ENCODE results near the gene NIT1. TPM values are rescaled to one million over a fixed set of nuclear protein-coding genes. Genes with fewer than 3 reads are reported as not detected.

Gene NIT1
- total and polyA plus RNA-seq, 2 of the 8 experiments (the other 6 are each of a cell fraction or from before 2014, with no cell fraction given), result 33.0 to 40.4 TPM

- TF ChIP-seq RNF2 (IDR thresholded peaks at IDR 0.05; ENCODE audit: borderline replicate concordance, low read depth, low read length, missing control alignments, poor library complexity, severe bottlenecking) (no peak), JUN (IDR thresholded peaks at IDR 0.05; ENCODE audit: low read depth, low read length) (no peak)
These were observed 26.8 kb upstream of the NIT1 start (continued) for GRCh38 chr1:161091093-161091492.

Data from H1 (cell line).